ENCODE results near the gene PYM1. TPM values are rescaled to one million over a fixed set of nuclear protein-coding genes. Genes with fewer than 3 reads are reported as not detected.

The PYM1 gene
- total RNA-seq, 4 donors from 2014 or later, result 24.2 to 29.5 (median 26.7) TPM

DNA sequence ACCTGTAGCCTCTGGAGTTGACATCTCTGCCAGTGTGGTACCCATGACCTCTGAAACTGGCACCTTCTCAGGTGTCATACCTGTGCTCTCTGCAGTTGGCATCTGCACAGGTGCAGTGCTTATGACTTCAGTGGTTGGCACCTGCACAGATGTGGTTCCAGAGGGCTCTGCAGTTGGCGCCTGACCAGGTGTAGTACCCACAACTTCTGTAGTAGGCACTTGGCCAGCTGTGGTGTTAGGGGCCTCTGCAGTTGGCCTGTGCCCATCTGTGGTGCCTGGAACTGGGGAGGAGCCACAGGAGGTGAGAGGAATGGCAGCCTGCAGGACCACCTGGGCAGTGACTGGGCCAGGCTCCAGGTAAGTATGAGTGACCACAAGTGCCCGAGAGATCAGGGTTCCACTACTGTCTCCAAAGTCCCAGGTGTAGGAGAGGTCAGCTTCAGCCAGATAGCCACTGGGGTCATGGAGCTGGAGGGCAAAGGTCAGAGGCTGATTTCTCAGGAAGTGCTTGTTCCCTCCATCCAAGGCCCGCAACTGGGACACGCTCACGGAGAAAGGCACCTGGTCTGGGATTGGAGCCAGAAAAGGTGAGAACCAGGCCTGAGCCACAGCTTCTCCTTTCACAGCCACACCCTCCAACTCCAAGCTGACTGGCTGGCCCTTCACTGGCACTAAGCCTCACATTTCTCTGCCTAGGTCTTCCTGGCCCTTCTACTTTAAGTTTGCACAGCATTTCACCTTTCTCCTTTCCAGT is 29.6 kb upstream of the PYM1 start:
- WGBS, result 93% methylated on average over 4 of the region's 5 CpGs
- no peaks in the 10 kb centered on the region for H3K4me1 ChIP-seq
- H3K36me3 ChIP-seq, result peaks cover 13 to 24% (median 19%) of the 10 kb centered on the region in 4 donors
- H3K27me3 ChIP-seq, result no peaks in the 10 kb centered on the region
- H3K27ac ChIP-seq (replicated peaks in 1 of 4), result no peak overlapping the region
- H3K9me3 ChIP-seq, result no peaks in the 10 kb centered on the region
- H3K4me3 ChIP-seq, result no peak overlapping the region
- TF ChIP-seq EP300 (IDR thresholded peaks at IDR 0.05) (no peak), POLR2A (IDR thresholded peaks at IDR 0.05; ENCODE audit: low read depth) (no peak), POLR2AphosphoS5 (IDR thresholded peaks at IDR 0.05) (no peak)
- TF ChIP-seq, protein P1, sequence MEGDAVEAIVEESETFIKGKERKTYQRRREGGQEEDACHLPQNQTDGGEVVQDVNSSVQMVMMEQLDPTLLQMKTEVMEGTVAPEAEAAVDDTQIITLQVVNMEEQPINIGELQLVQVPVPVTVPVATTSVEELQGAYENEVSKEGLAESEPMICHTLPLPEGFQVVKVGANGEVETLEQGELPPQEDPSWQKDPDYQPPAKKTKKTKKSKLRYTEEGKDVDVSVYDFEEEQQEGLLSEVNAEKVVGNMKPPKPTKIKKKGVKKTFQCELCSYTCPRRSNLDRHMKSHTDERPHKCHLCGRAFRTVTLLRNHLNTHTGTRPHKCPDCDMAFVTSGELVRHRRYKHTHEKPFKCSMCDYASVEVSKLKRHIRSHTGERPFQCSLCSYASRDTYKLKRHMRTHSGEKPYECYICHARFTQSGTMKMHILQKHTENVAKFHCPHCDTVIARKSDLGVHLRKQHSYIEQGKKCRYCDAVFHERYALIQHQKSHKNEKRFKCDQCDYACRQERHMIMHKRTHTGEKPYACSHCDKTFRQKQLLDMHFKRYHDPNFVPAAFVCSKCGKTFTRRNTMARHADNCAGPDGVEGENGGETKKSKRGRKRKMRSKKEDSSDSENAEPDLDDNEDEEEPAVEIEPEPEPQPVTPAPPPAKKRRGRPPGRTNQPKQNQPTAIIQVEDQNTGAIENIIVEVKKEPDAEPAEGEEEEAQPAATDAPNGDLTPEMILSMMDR (IDR thresholded peaks at IDR 0.05), result no peak
- intact Hi-C loops (cut with DNase I), result no loop called here
- no peak for DNase-seq (ENCODE audit: extremely low spot score)

DNA sequence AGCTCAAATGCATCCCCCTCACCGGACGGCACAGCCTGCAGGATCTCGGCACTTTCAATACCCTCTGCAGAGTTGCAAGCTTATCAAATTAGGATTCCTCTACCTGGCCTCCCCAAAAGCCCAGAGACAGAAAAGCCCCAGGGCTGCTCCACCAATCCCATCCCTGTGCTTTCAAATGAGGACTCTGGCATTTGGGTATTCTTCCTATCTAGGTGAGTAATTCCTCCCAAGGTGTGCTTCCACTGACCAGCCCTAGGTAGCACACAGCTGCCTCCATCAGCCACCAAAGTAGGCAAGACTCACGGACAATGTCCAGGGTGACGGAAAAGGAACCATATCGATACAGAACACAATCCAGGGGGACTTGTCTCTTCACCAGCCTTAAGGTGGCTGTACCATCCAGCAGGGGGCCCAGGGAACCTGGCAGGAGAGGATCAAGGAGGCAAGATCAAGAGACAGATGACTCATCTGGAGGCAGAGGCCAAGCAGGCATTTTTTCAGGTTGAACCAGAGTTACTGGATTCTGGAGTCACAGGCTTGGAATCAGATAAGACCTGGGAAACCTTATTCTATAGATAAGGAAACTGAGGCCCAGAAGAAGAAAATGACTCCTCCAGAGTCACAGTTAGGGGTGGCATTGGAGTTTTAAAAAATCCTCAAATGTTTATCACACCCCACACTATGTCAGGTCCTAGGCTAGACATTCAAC is 28.3 kb upstream of the PYM1 start:
- Histone ChIP-seq H3K27ac (replicated peaks in 1 of 4) (no peak overlapping the region), H3K27me3 (no peaks in the 10 kb centered on the region), H3K4me1 (no peaks in the 10 kb centered on the region), H3K4me3 (no peak overlapping the region), H3K36me3 (peaks cover 22 to 37% (median 30%) of the 10 kb centered on the region in 4 donors), H3K9me3 (no peaks in the 10 kb centered on the region)
- DNase-seq (ENCODE audit: extremely low spot score), result no peak
- no peak for TF ChIP-seq POLR2AphosphoS5 (IDR thresholded peaks at IDR 0.05)
- TF ChIP-seq POLR2A (IDR thresholded peaks at IDR 0.05; ENCODE audit: low read depth), result no peak
- TF ChIP-seq, protein P1 (IDR thresholded peaks at IDR 0.05), result no peak
- TF ChIP-seq EP300 (IDR thresholded peaks at IDR 0.05), result no peak
- WGBS, result 92% methylated on average over 6 of the region's 6 CpGs
- intact Hi-C loops (cut with DNase I), result no loop called here

- no peak for DNase-seq (ENCODE audit: extremely low spot score)
- no peaks in the 10 kb centered on the region for H3K4me1 ChIP-seq
- H3K36me3 ChIP-seq, result peaks cover 22 to 38% (median 30%) of the 10 kb centered on the region in 4 donors
- H3K9me3 ChIP-seq, result no peaks in the 10 kb centered on the region
- no peak overlapping the region for H3K27ac ChIP-seq (replicated peaks in 1 of 4)
- no peak overlapping the region for H3K4me3 ChIP-seq
- TF ChIP-seq, protein P1 (IDR thresholded peaks at IDR 0.05), result no peak
- TF ChIP-seq EP300 (IDR thresholded peaks at IDR 0.05), result no peak
- TF ChIP-seq POLR2A (IDR thresholded peaks at IDR 0.05; ENCODE audit: low read depth), result no peak
- no peak for TF ChIP-seq POLR2AphosphoS5 (IDR thresholded peaks at IDR 0.05)
- no peaks in the 10 kb centered on the region for H3K27me3 ChIP-seq
- 98% methylated on average over 4 of the region's 4 CpGs for WGBS
- intact Hi-C loops (cut with DNase I), result no loop called here
Measured at GRCh38 chr12:55955344-55955743, 27.6 kb upstream of the PYM1 start.

- Histone ChIP-seq H3K27me3 (no peaks in the 10 kb centered on the region), H3K9me3 (no peaks in the 10 kb centered on the region), H3K27ac (replicated peaks in 1 of 4) (no peak overlapping the region), H3K36me3 (peaks cover 24 to 53% (median 31%) of the 10 kb centered on the region in 4 donors), H3K4me3 (no peak overlapping the region), H3K4me1 (no peaks in the 10 kb centered on the region)
- DNase-seq (ENCODE audit: extremely low spot score), result no peak
- WGBS, result 82% methylated on average over 6 of the region's 6 CpGs
- TF ChIP-seq EP300 (IDR thresholded peaks at IDR 0.05), result no peak
- no peak for TF ChIP-seq POLR2AphosphoS5 (IDR thresholded peaks at IDR 0.05)
- TF ChIP-seq POLR2A (IDR thresholded peaks at IDR 0.05; ENCODE audit: low read depth), result no peak
- TF ChIP-seq, protein P1 (IDR thresholded peaks at IDR 0.05), result no peak
- intact Hi-C loops (cut with DNase I), result no loop called here
Measured at GRCh38 chr12:55946553-55946952, 18.9 kb upstream of the PYM1 start.
